PC-3 (cell line): ENCODE data around the gene NKTR. TPM values are rescaled to one million over a fixed set of nuclear protein-coding genes. Genes with fewer than 3 reads are reported as not detected.
A peak's percentile ranks its signal among the peaks of the same experiment; 100 is the strongest.

Experiments
- ATAC-seq: fragments of 200-7000 bp; cut with Tn5 transposase; 2 replicates; pipeline ENCODE4 v1.9.1; 2020; ENCODE audit warnings: mild to moderate bottlenecking, moderate library complexity
- BruUV-seq: library from RNA; stranded (reverse); fragments of 400-500 nt; replicated peaks from 2 replicates; lab custom pipeline; 2021; lab: Mats Ljungman, UMichigan
- CTCF ChIA-PET: fragments of 300-600 bp; sonication (Branson Sonifier 250); formaldehyde crosslinking; loops from one replicate; lab custom pipeline; 2022; ENCODE audit warnings: antibody characterized with exemption; lab: Charles Lee
- POLR2A ChIA-PET: fragments of 300-600 bp; sonication (Branson Sonifier 250); formaldehyde crosslinking; loops from one replicate; lab custom pipeline; 2022; ENCODE audit warnings: antibody characterized with exemption; ENCODE audit not compliant: unreplicated experiment; lab: Charles Lee
- DNase-seq: peaks from one replicate; pipeline ENCODE4 v3.0.0-alpha.2; 2015
- H2AFZ ChIP-seq: fragments of 300-600 bp; sonication (generic); 2 replicates; pipeline ENCODE4 v1.6.0; 2016; ENCODE audit warnings: antibody characterized with exemption, low read length
- H3F3A ChIP-seq: fragments of 300-600 bp; sonication (generic); one replicate; pipeline ENCODE4 v1.6.0; 2017; ENCODE audit warnings: antibody characterized with exemption, low read length, control low read depth, mild to moderate bottlenecking; ENCODE audit not compliant: unreplicated experiment
- H3K27ac ChIP-seq: fragments of 300-600 bp; sonication (generic); 2 replicates; pipeline ENCODE4 v1.5.1; 2016; ENCODE audit warnings: mild to moderate bottlenecking, low read length
- H3K27me3 ChIP-seq: fragments of 300-600 bp; sonication (generic); 2 replicates; pipeline ENCODE4 v1.6.1; 2016; ENCODE audit warnings: low read length, mixed read lengths
- H3K36me3 ChIP-seq: fragments of 300-600 bp; sonication (generic); 2 replicates; pipeline ENCODE4 v1.6.1; 2016; ENCODE audit warnings: low read depth, mixed run types, low read length, mixed read lengths
- H3K4me1 ChIP-seq: fragments of 300-600 bp; sonication (generic); 2 replicates; pipeline ENCODE4 v1.5.1; 2016; ENCODE audit warnings: low read length; ENCODE audit not compliant: insufficient read depth
- H3K4me2 ChIP-seq: fragments of 300-600 bp; sonication (generic); 2 replicates; pipeline ENCODE4 v1.6.0; 2016; ENCODE audit warnings: low read length
- H3K4me3 ChIP-seq: fragments of 300-600 bp; sonication (generic); 2 replicates; pipeline ENCODE4 v1.5.1; 2016; ENCODE audit warnings: mild to moderate bottlenecking, low read length, mixed read lengths
- H3K79me2 ChIP-seq: fragments of 300-600 bp; sonication (generic); 2 replicates; pipeline ENCODE4 v1.6.1; 2017; ENCODE audit warnings: low read length, mixed read lengths
- H3K9ac ChIP-seq: fragments of 300-600 bp; sonication (generic); 2 replicates; pipeline ENCODE4 v1.6.0; 2016; ENCODE audit warnings: mild to moderate bottlenecking, low read length
- H3K9me2 ChIP-seq: fragments of 300-600 bp; sonication (generic); replicated peaks from 2 replicates; pipeline ENCODE4 v1.6.1; 2016; ENCODE audit warnings: mixed run types, low read length, mixed read lengths
- H3K9me3 ChIP-seq: fragments of 300-600 bp; sonication (generic); 2 replicates; pipeline ENCODE4 v1.6.1; 2016; ENCODE audit warnings: low read length, mixed read lengths
- H4K20me1 ChIP-seq: fragments of 300-600 bp; sonication (generic); 2 replicates; pipeline ENCODE4 v1.6.1; 2016; ENCODE audit warnings: low read length, mixed read lengths
- EZH2 ChIP-seq: fragments of 300-600 bp; sonication (generic); IDR thresholded peaks from one replicate; pipeline ENCODE4 v1.6.1; 2017; ENCODE audit warnings: antibody characterized with exemption, mild to moderate bottlenecking, low read length; ENCODE audit not compliant: unreplicated experiment
- EZH2phosphoT487 ChIP-seq: fragments of 300-600 bp; sonication (generic); IDR thresholded peaks from 2 replicates; pipeline ENCODE4 v1.6.1; 2018; ENCODE audit warnings: mild to moderate bottlenecking, antibody characterized with exemption, low read length, borderline replicate concordance
- intact Hi-C: fragments of 100-400 bp; cut with micrococcal nuclease; formaldehyde crosslinking; loops from 2 replicates; pipeline ENCODE4 v1.9.0; 2023
- total RNA-seq: library from RNA; depleted of rRNA; stranded (reverse); fragments of >200 nt; gene quantifications from 2 replicates; pipeline ENCODE4 v1.2.3, GENCODE V29; 2014
- TF ChIP-seq, protein P1 (sequence below): fragments of 300-600 bp; sonication (generic); conservative IDR thresholded peaks from 2 replicates; pipeline ENCODE4 v1.5.1; 2017; ENCODE audit warnings: antibody characterized with exemption, low read depth, mild to moderate bottlenecking, low read length

The NKTR gene
- total RNA-seq, 1 experiment from 2014 or later: 37.6 TPM

DNA sequence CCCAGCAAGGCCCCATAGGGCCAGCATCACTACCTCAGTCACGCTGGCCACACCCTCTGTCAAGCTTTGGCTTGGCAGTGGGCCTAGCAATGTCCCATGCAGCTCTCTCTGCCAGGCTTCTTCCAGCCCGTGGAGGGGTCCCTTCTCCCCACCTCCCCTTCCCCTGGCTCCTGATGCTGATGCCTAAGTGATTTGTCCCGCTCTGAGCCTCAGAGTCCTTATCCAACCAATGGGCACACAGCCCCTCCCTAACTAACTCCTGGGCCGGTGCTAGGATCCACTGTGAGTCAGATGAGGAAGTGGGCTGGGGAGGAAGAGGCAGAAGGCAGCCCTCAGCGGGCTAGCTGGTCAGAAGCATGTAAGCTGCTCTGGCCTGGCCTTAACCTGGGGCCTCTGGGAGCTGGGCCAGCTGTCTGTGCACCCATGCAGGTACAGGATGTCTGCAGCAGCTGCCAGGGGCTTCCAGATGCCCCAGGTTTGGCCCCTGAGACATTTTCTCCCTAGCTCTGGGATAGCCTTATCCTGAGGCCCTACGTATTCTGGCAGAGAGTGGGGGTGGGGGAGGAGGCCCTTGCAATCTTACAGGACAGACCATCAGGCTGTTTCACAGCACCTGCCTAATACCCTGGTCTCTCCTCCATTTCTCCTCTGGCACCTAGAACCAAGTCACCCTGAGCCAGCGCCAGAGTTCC is 52.3 kb downstream of the NKTR start:
- ATAC-seq: peak; percentile 75
- BruUV-seq: TSS peak; percentile 15
- Histone ChIP-seq H3K4me3 (peak overlapping the region; percentile 85), H3K27ac (peak overlapping the region; percentile 53), H3K27me3 (no peaks in the 10 kb centered on the region), H3K9ac (peak overlapping the region; percentile 73), H3K9me2 (no peaks in the 10 kb centered on the region), H3K79me2 (0 out of 2 replicates have a peak, but pooled peaks cover 8% of the 10 kb centered on the region), H3K9me3 (no peaks in the 10 kb centered on the region), H3K4me2 (peak overlapping the region; percentile 100), H4K20me1 (no peaks in the 10 kb centered on the region), H2AFZ (peak overlapping the region; percentile 52; the same call in 1 of the 2 replicates), H3F3A (no peaks in the 10 kb centered on the region), H3K36me3 (peaks cover 5% of the 10 kb centered on the region), H3K4me1 (peaks cover 28% of the 10 kb centered on the region)
- ChIA-PET POLR2A (no interaction called here), CTCF (no interaction called here)
- TF ChIP-seq EZH2phosphoT487 (no peak), EZH2 (no peak)
- TF ChIP-seq, protein P1, sequence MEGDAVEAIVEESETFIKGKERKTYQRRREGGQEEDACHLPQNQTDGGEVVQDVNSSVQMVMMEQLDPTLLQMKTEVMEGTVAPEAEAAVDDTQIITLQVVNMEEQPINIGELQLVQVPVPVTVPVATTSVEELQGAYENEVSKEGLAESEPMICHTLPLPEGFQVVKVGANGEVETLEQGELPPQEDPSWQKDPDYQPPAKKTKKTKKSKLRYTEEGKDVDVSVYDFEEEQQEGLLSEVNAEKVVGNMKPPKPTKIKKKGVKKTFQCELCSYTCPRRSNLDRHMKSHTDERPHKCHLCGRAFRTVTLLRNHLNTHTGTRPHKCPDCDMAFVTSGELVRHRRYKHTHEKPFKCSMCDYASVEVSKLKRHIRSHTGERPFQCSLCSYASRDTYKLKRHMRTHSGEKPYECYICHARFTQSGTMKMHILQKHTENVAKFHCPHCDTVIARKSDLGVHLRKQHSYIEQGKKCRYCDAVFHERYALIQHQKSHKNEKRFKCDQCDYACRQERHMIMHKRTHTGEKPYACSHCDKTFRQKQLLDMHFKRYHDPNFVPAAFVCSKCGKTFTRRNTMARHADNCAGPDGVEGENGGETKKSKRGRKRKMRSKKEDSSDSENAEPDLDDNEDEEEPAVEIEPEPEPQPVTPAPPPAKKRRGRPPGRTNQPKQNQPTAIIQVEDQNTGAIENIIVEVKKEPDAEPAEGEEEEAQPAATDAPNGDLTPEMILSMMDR: no peak
- intact Hi-C loops: loop anchor here (1.0 to 2.0 kb wide), 3 partner anchors 52 to 176 kb away; partner anchors contain the start of gene NKTR
- DNase-seq: peak; percentile 90

DNA sequence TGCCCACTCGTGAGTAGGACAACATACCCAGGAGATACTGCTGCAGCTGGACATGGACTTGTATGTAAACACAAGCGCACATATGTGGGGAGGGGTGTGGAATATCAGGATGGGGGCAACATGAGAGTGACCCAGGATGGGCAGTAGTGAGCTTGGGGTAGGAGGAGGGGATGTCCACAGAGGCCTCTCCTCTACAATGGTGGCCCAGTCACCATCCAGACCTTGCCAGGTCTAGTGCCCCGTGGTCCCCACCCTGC is 52.7 kb downstream of the NKTR start:
- ChIA-PET POLR2A (no interaction called here), CTCF (no interaction called here)
- peaks cover 28% of the 10 kb centered on the region for H3K4me1 ChIP-seq
- H3K9me3 ChIP-seq: no peaks in the 10 kb centered on the region
- peak overlapping the region; percentile 100 for H3K4me2 ChIP-seq
- DNase-seq (no peak), ATAC-seq (peak; percentile 3; the same call in 1 of the 2 replicates)
- no peaks in the 10 kb centered on the region for H4K20me1 ChIP-seq
- H3K79me2 ChIP-seq: 0 out of 2 replicates have a peak, but pooled peaks cover 8% of the 10 kb centered on the region
- H3K9me2 ChIP-seq: no peaks in the 10 kb centered on the region
- H3K36me3 ChIP-seq: peaks cover 5% of the 10 kb centered on the region
- no peaks in the 10 kb centered on the region for H3K27me3 ChIP-seq
- peak overlapping the region; percentile 53; the same call in 1 of the 2 replicates for H3K27ac ChIP-seq
- no peaks in the 10 kb centered on the region for H3F3A ChIP-seq
- H3K9ac ChIP-seq: peak overlapping the region; percentile 73
- TF ChIP-seq, protein P1: no peak
- no peak for TF ChIP-seq EZH2phosphoT487
- BruUV-seq: no TSS peak
- H2AFZ ChIP-seq: no peak overlapping the region
- peak overlapping the region; percentile 85 for H3K4me3 ChIP-seq
- intact Hi-C loops: loop anchor here (2.0 kb wide), 2 partner anchors 52 to 176 kb away; partner anchors contain the start of gene NKTR
